ENCODE results near the gene IFT74. TPM values are rescaled to one million over a fixed set of nuclear protein-coding genes. Genes with fewer than 3 reads are reported as not detected.

The IFT74 gene
- total RNA-seq, 1 experiment from 2014 or later = 16.2 TPM

GRCh38 chr9:26995810-26996209 lies 39.6 kb downstream of the IFT74 start:
- Histone ChIP-seq H3K27ac (ENCODE audit: insufficient read length, low read depth, low read length) (no peak overlapping the region), H3K79me1 (ENCODE audit: insufficient read depth, low read depth, low read length, poor library complexity, severe bottlenecking) (no peaks in the 10 kb centered on the region), H2AFZ (ENCODE audit: low read length) (no peak overlapping the region), H3K9ac (ENCODE audit: extremely low read depth, insufficient read length, low read length) (no peak overlapping the region), H2BK20ac (ENCODE audit: low read depth, low read length, poor library complexity, severe bottlenecking) (no peak overlapping the region), H3K4me2 (ENCODE audit: insufficient read depth, insufficient read length, low read length) (no peak overlapping the region), H4K8ac (replicated peaks; ENCODE audit: insufficient read length, low read depth, low read length) (no peak overlapping the region), H3K14ac (ENCODE audit: insufficient read depth, low read length) (no peak overlapping the region), H3K27me3 (ENCODE audit: insufficient read depth, low read length) (no peaks in the 10 kb centered on the region), H3K79me2 (ENCODE audit: insufficient read depth, low read length) (no peaks in the 10 kb centered on the region), H4K20me1 (ENCODE audit: control insufficient read depth, insufficient read depth, insufficient read length) (no peaks in the 10 kb centered on the region), H3K23me2 (ENCODE audit: insufficient read length, low read depth, low read length, poor library complexity, severe bottlenecking) (no peaks in the 10 kb centered on the region), H2BK120ac (ENCODE audit: low read depth, low read length, poor library complexity, severe bottlenecking) (no peak overlapping the region), H3K4ac (ENCODE audit: low read depth, low read length) (no peak overlapping the region), H3T11ph (ENCODE audit: low read length) (no peak overlapping the region), H2BK12ac (ENCODE audit: insufficient read length, low read depth, low read length) (no peak overlapping the region), H2BK15ac (ENCODE audit: low read depth, low read length) (no peak overlapping the region), H4K91ac (ENCODE audit: insufficient read length, low read depth, low read length) (no peak overlapping the region), H3K4me1 (ENCODE audit: insufficient read depth, low read length) (no peaks in the 10 kb centered on the region), H2BK5ac (ENCODE audit: insufficient read length, low read length) (no peak overlapping the region), H3K9me3 (ENCODE audit: control insufficient read depth, low read depth, low read length) (no peaks in the 10 kb centered on the region), H2AK5ac (ENCODE audit: insufficient read length, low read length) (no peak overlapping the region), H3K23ac (ENCODE audit: insufficient read length, low read depth, low read length) (no peak overlapping the region), H3K18ac (ENCODE audit: insufficient read length, low read depth, low read length) (no peak overlapping the region), H3K56ac (ENCODE audit: insufficient read length, low read depth, low read length) (no peak overlapping the region), H4K5ac (ENCODE audit: insufficient read length, low read depth, low read length) (no peak overlapping the region)
- no CpG with 5 or more reads among the region's 2 CpGs for WGBS (ENCODE audit: extremely low coverage, insufficient read length, low lambda C conversion rate)
- H3K4me1 Mint-ChIP-seq = no peaks in the 10 kb centered on the region
- H3K9me3 Mint-ChIP-seq = no peaks in the 10 kb centered on the region
- TF ChIP-seq CTCF (conservative IDR thresholded peaks at IDR 0.05) = no peak
- no peak for DNase-seq
- H3K27ac Mint-ChIP-seq = no peak overlapping the region
- no peak overlapping the region for H3K4me3 Mint-ChIP-seq
- H3K36me3 Mint-ChIP-seq (ENCODE audit: insufficient read depth in 1 of 3, low read depth in 3 of 3) = peaks cover 0 to 3% (median 0%) of the 10 kb centered on the region in 3 experiments; a peak in 2 of 7 replicates
- H3K27me3 Mint-ChIP-seq (ENCODE audit: low read depth) = no peaks in the 10 kb centered on the region
